GM19467 (cell line): ENCODE results near the gene IGSF3.

Experiments
- ATAC-seq: cut with Tn5 transposase; IDR thresholded peaks from one replicate; pipeline ENCODE4 v1.9.1; 2021; ENCODE audit warnings: mild to moderate bottlenecking, moderate library complexity; ENCODE audit not compliant: unreplicated experiment

The IGSF3 gene

GRCh38 chr1:116532671-116533428, 134.7 kb downstream of the IGSF3 start:
- no peak for ATAC-seq

GRCh38 chr1:116531917-116532316, 135.6 kb downstream of the IGSF3 start:
- no peak for ATAC-seq

- ATAC-seq: no peak
These were observed 137.9 kb downstream of the IGSF3 start for GRCh38 chr1:116529681-116530080.

GRCh38 chr1:116529199-116529631, 138.3 kb downstream of the IGSF3 start:
- ATAC-seq: no peak

GRCh38 chr1:116528329-116529083, 139.0 kb downstream of the IGSF3 start:
- ATAC-seq: no peak

GRCh38 chr1:116525440-116525839, 142.1 kb downstream of the IGSF3 start:
- no peak for ATAC-seq
